Loucy (cell line): ENCODE data around the gene RCAN1.

ENCODE experiments used
- EZH2phosphoT487 ChIP-seq: fragments of 200-600 bp; IDR thresholded peaks from 2 replicates; pipeline ENCODE4 v1.6.1; 2018; ENCODE audit warnings: antibody characterized with exemption, mild to moderate bottlenecking, moderate library complexity, borderline replicate concordance
- TF ChIP-seq, protein P1 (sequence below): fragments of 200-600 bp; sonication (generic); conservative IDR thresholded peaks from 2 replicates; pipeline ENCODE4 v1.5.1; 2014; ENCODE audit warnings: mild to moderate bottlenecking, antibody characterized with exemption, low read length

DNA sequence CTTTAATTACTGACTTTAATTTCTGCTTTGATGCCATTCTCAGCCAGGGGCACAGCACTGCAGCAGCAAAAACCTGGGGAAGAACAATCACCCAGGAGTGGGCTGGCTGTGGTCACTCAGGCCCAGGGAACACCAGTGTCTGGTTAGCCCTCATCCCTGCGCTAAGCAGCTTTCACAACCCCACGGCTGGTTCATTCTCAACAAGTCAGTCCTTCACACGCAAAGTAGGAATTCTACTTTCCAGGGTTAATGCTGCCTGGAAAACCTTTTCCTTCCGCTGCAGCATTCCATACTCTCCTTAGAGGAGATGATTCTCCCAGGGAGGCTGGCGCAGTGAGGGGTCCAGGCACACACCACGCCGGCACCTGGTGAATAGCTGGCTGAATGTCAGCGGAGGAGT lies 78.6 kb downstream of the RCAN1 start:
- TF ChIP-seq, protein P1, sequence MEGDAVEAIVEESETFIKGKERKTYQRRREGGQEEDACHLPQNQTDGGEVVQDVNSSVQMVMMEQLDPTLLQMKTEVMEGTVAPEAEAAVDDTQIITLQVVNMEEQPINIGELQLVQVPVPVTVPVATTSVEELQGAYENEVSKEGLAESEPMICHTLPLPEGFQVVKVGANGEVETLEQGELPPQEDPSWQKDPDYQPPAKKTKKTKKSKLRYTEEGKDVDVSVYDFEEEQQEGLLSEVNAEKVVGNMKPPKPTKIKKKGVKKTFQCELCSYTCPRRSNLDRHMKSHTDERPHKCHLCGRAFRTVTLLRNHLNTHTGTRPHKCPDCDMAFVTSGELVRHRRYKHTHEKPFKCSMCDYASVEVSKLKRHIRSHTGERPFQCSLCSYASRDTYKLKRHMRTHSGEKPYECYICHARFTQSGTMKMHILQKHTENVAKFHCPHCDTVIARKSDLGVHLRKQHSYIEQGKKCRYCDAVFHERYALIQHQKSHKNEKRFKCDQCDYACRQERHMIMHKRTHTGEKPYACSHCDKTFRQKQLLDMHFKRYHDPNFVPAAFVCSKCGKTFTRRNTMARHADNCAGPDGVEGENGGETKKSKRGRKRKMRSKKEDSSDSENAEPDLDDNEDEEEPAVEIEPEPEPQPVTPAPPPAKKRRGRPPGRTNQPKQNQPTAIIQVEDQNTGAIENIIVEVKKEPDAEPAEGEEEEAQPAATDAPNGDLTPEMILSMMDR: no peak
- TF ChIP-seq EZH2phosphoT487: no peak
